WTC11 (cell line): ENCODE data around the gene ERICH3. TPM values are rescaled to one million over a fixed set of nuclear protein-coding genes. Genes with fewer than 3 reads are reported as not detected.

ENCODE experiments used
- ATAC-seq: fragments of 200-7000 bp; cut with Tn5 transposase; 2 replicates; pipeline ENCODE4 v1.10.0; 2021; ENCODE audit warnings: mild to moderate bottlenecking, moderate library complexity
- Bru-seq: library from RNA; stranded (reverse); fragments of 400-500 nt; gene quantifications from one replicate; lab custom pipeline; 2021; lab: Mats Ljungman, UMichigan
- CTCF ChIA-PET: fragments of 300-600 bp; sonication (Branson Sonifier 250); formaldehyde crosslinking; loops from one replicate; lab custom pipeline; 2021; ENCODE audit warnings: antibody characterized with exemption; lab: Charles Lee
- POLR2A ChIA-PET: fragments of 350-600 bp; sonication (Branson Sonifier 250); formaldehyde crosslinking; loops from one replicate; lab custom pipeline; 2021; ENCODE audit warnings: antibody characterized with exemption; lab: Charles Lee
- DNase-seq: peaks from one replicate; pipeline ENCODE4 v3.0.0; 2021; ENCODE audit warnings: low spot score
- H3K27ac Mint-ChIP-seq: 2 replicates; pipeline ENCODE4 v1.8.0; 2021; ENCODE audit warnings: mixed read lengths
- H3K27me3 Mint-ChIP-seq: 2 replicates; pipeline ENCODE4 v1.8.0; 2021; ENCODE audit warnings: low read depth, mild to moderate bottlenecking, moderate library complexity, mixed read lengths
- H3K36me3 Mint-ChIP-seq: 2 replicates; pipeline ENCODE4 v1.8.0; 2021; ENCODE audit warnings: mixed read lengths
- H3K4me1 Mint-ChIP-seq: 2 replicates; pipeline ENCODE4 v1.8.0; 2022; ENCODE audit warnings: mixed read lengths
- H3K4me3 Mint-ChIP-seq: 2 replicates; pipeline ENCODE4 v1.8.0; 2021; ENCODE audit warnings: mild to moderate bottlenecking, moderate library complexity, mixed read lengths
- H3K9me3 Mint-ChIP-seq: 2 replicates; pipeline ENCODE4 v1.8.0; 2021; ENCODE audit warnings: mixed read lengths
- E2F5 ChIP-seq: sonication (generic); formaldehyde crosslinking; IDR thresholded peaks from 2 replicates; pipeline ENCODE4 v1.8.1; 2022; ENCODE audit warnings: mild to moderate bottlenecking, moderate library complexity, missing genetic modification reagents
- ELF4 ChIP-seq: sonication (generic); formaldehyde crosslinking; IDR thresholded peaks from 2 replicates; pipeline ENCODE4 v1.8.1; 2022; ENCODE audit warnings: low read depth, mild to moderate bottlenecking, moderate library complexity, missing genetic modification reagents
- FOXK1 ChIP-seq: sonication (generic); formaldehyde crosslinking; IDR thresholded peaks from 2 replicates; pipeline ENCODE4 v1.8.0; 2022; ENCODE audit warnings: mild to moderate bottlenecking, moderate library complexity, missing genetic modification reagents
- GRHL2 ChIP-seq: fragments of 250-450 bp; sonication (Bioruptor Pico); IDR thresholded peaks from 2 replicates; pipeline ENCODE4 v1.8.0; 2022; ENCODE audit warnings: mild to moderate bottlenecking, moderate library complexity; ENCODE audit not compliant: insufficient replicate concordance, severe bottlenecking
- GTF2I ChIP-seq: fragments of 250-450 bp; sonication (Bioruptor Pico); conservative IDR thresholded peaks from 2 replicates; pipeline ENCODE4 v1.4.0; 2021; ENCODE audit warnings: mild to moderate bottlenecking
- IRF1 ChIP-seq: sonication (generic); formaldehyde crosslinking; IDR thresholded peaks from 2 replicates; pipeline ENCODE4 v1.8.0; 2023; ENCODE audit warnings: missing genetic modification reagents
- MAX ChIP-seq: sonication (generic); formaldehyde crosslinking; IDR thresholded peaks from 2 replicates; pipeline ENCODE4 v1.8.0; 2022; ENCODE audit warnings: mild to moderate bottlenecking, missing genetic modification reagents
- MLX ChIP-seq: sonication (generic); formaldehyde crosslinking; IDR thresholded peaks from 2 replicates; pipeline ENCODE4 v1.8.1; 2023; ENCODE audit warnings: mild to moderate bottlenecking, missing genetic modification reagents, moderate library complexity
- MYBL2 ChIP-seq: sonication (generic); formaldehyde crosslinking; IDR thresholded peaks from 2 replicates; pipeline ENCODE4 v1.8.1; 2023; ENCODE audit warnings: mild to moderate bottlenecking, moderate library complexity, missing genetic modification reagents
- NR2C2 ChIP-seq: sonication (generic); formaldehyde crosslinking; IDR thresholded peaks from 2 replicates; pipeline ENCODE4 v1.8.0; 2022; ENCODE audit warnings: mild to moderate bottlenecking, missing genetic modification reagents
- RELA ChIP-seq: sonication (generic); formaldehyde crosslinking; IDR thresholded peaks from 2 replicates; pipeline ENCODE4 v1.8.1; 2022; ENCODE audit warnings: missing genetic modification reagents, mild to moderate bottlenecking, borderline replicate concordance
- SMAD3 ChIP-seq: sonication (generic); formaldehyde crosslinking; IDR thresholded peaks from 2 replicates; pipeline ENCODE4 v1.8.0; 2022; ENCODE audit warnings: missing genetic modification reagents, mild to moderate bottlenecking, borderline replicate concordance
- SP1 ChIP-seq: sonication (generic); formaldehyde crosslinking; conservative IDR thresholded peaks from 2 replicates; pipeline ENCODE4 v1.8.1; 2022; ENCODE audit warnings: missing genetic modification reagents
- USF1 ChIP-seq: sonication (generic); formaldehyde crosslinking; IDR thresholded peaks from 2 replicates; pipeline ENCODE4 v1.8.0; 2022; ENCODE audit warnings: mild to moderate bottlenecking, missing genetic modification reagents
- ZNF121 ChIP-seq: sonication (generic); formaldehyde crosslinking; IDR thresholded peaks from 2 replicates; pipeline ENCODE4 v1.8.0; 2023; ENCODE audit warnings: missing genetic modification reagents
- ZNF232 ChIP-seq: sonication (generic); formaldehyde crosslinking; IDR thresholded peaks from 2 replicates; pipeline ENCODE4 v1.8.0; 2022; ENCODE audit warnings: mild to moderate bottlenecking, missing genetic modification reagents
- ZNF263 ChIP-seq: sonication (generic); formaldehyde crosslinking; IDR thresholded peaks from 2 replicates; pipeline ENCODE4 v1.8.1; 2022; ENCODE audit warnings: low read depth, mild to moderate bottlenecking, moderate library complexity, missing genetic modification reagents
- ZNF396 ChIP-seq: fragments of 250-450 bp; sonication (Bioruptor Pico); IDR thresholded peaks from 2 replicates; pipeline ENCODE4 v1.8.0; 2021; ENCODE audit warnings: mild to moderate bottlenecking, moderate library complexity, borderline replicate concordance
- ZNF416 ChIP-seq: fragments of 250-450 bp; sonication (Bioruptor Pico); IDR thresholded peaks from 2 replicates; pipeline ENCODE4 v1.9.0; 2021; ENCODE audit warnings: mild to moderate bottlenecking, inconsistent platforms
- ZNF423 ChIP-seq: fragments of 250-450 bp; sonication (Bioruptor Pico); IDR thresholded peaks from 2 replicates; pipeline ENCODE4 v2.1.2; 2022; ENCODE audit warnings: mild to moderate bottlenecking, moderate library complexity
- long read RNA-seq, 3 experiments: library from RNA in 1 of 3; library from capped mRNA in 1 of 3; library from polyadenylated mRNA in 1 of 3; unstranded in 2 of 3; stranded (forward) in 1 of 3; transcript quantifications; one replicate each; pipeline ENCODE4 v2.0.0, GENCODE V29; 2021
- total RNA-seq: library from RNA; stranded (reverse); gene quantifications from 3 replicates; pipeline ENCODE4 v1.2.3, GENCODE V29; 2021

The ERICH3 gene
- total RNA-seq, result 0.07 TPM in 1 of 3 replicates, not detected in the others
- Bru-seq, nascent RNA, result percentile 6 among the genes with signal in this experiment
- long read RNA-seq, experiment 1, partial matches to known transcripts, result 0 of 1 reads
- long read RNA-seq, experiment 1, other reads (novel, unspliced or antisense), result 1 of 1 reads
- long read RNA-seq, experiment 2, result 0 reads
- long read RNA-seq, experiment 3, result 0 reads

GRCh38 chr1:74673351-74674111 lies at the start of gene ERICH3:
ERICH3 (minus strand) TSS chr1:74673792; CDS start chr1:74673519, 273 bp downstream.
- CTCF ChIA-PET, result interaction anchor here (0.5 to 3.2 kb wide), 6 partner anchors 10 to 559 kb away, joined by 3 to 31 read pairs (median 7); partner anchors contain the start of genes CRYZ and TYW3
- POLR2A ChIA-PET, result no interaction called here
- Mint-ChIP-seq H3K4me1 (peaks cover 21% of the 10 kb centered on the region), H3K27me3 (peaks cover 32% of the 10 kb centered on the region), H3K4me3 (peak within 1 kb of the TSS; percentile 65), H3K9me3 (peaks cover 13% of the 10 kb centered on the region), H3K27ac (no peak within 1 kb of the TSS), H3K36me3 (peaks cover 11% of the 10 kb centered on the region)
- DNase-seq, result peak; percentile 39
- TF ChIP-seq ZNF416 (CRISPR knock-in tag) (no peak), ZNF423 (CRISPR knock-in tag) (peak; percentile 64; the same call in 1 of the 2 replicates)
- peak; percentile 82 for ATAC-seq

GRCh38 chr1:74717626-74718025 lies 44.0 kb upstream of the ERICH3 start:
- Mint-ChIP-seq H3K4me1 (0 out of 2 replicates have a peak, but pooled peaks cover 6% of the 10 kb centered on the region), H3K27ac (no peak overlapping the region), H3K4me3 (no peak overlapping the region), H3K9me3 (no peaks in the 10 kb centered on the region), H3K27me3 (no peaks in the 10 kb centered on the region), H3K36me3 (peaks cover 21% of the 10 kb centered on the region)
- TF ChIP-seq FOXK1 (CRISPR knock-in tag) (no peak), IRF1 (CRISPR knock-in tag) (no peak), ZNF263 (no peak), MLX (CRISPR knock-in tag) (no peak), ZNF396 (CRISPR knock-in tag) (no peak), RELA (CRISPR knock-in tag) (no peak), E2F5 (CRISPR knock-in tag) (no peak), MYBL2 (CRISPR knock-in tag) (no peak), SMAD3 (no peak), SP1 (CRISPR knock-in tag) (no peak), MAX (CRISPR knock-in tag) (no peak), GRHL2 (CRISPR knock-in tag) (no peak), ZNF423 (CRISPR knock-in tag) (no peak), USF1 (CRISPR knock-in tag) (no peak), ZNF121 (CRISPR knock-in tag) (no peak)
- ChIA-PET CTCF (no interaction called here), POLR2A (no interaction called here)
- ATAC-seq (no peak), DNase-seq (no peak)

- POLR2A ChIA-PET, result no interaction called here
- no peak for ATAC-seq
- TF ChIP-seq RELA (CRISPR knock-in tag) (no peak), GTF2I (no peak), ZNF232 (CRISPR knock-in tag) (no peak), ELF4 (CRISPR knock-in tag) (no peak), NR2C2 (CRISPR knock-in tag) (no peak)
- TF ChIP-seq, all 79 proteins: peak for 0
- H3K4me1 Mint-ChIP-seq, result 0 out of 2 replicates have a peak, but pooled peaks cover 6% of the 10 kb centered on the region
- no peak overlapping the region for H3K4me3 Mint-ChIP-seq
- peaks cover 19% of the 10 kb centered on the region for H3K36me3 Mint-ChIP-seq
- H3K27me3 Mint-ChIP-seq, result no peaks in the 10 kb centered on the region
- no peaks in the 10 kb centered on the region for H3K9me3 Mint-ChIP-seq
- no peak overlapping the region for H3K27ac Mint-ChIP-seq
- DNase-seq, result no peak
- CTCF ChIA-PET, result no interaction called here
Observed at GRCh38 chr1:74716822-74717221, 43.2 kb upstream of the ERICH3 start.
